Stimulated activated CD8-positive, alpha-beta memory T cell treated with anti-CD3 and anti-CD28 coated beads, Interleukin-15, amount 100 ng/mL, for 24 hours (primary cell): ENCODE measurements around the gene COL26A1.
"Not testable (repeated sequence)": the region's sequence is repeated elsewhere in the genome, so short reads cannot be mapped to it uniquely, and the experiment has no call there.

ENCODE experiments used
- DNase-seq: peaks from one replicate; pipeline ENCODE4 v3.0.0-alpha.2; 2020; ENCODE audit warnings: low read depth

Gene COL26A1

GRCh38 chr7:101496017-101496416 lies 133.3 kb downstream of the COL26A1 start:
- no peak for DNase-seq

- no peak for DNase-seq
These were observed 138.7 kb downstream of the COL26A1 start for GRCh38 chr7:101501351-101501750.

GRCh38 chr7:101502466-101503098 lies 139.9 kb downstream of the COL26A1 start:
- DNase-seq = no peak

GRCh38 chr7:101505510-101505909 lies 142.8 kb downstream of the COL26A1 start:
- not testable (repeated sequence) for DNase-seq

GRCh38 chr7:101506531-101506930 lies 143.9 kb downstream of the COL26A1 start:
- DNase-seq = no peak

- DNase-seq = no peak
These were observed 144.7 kb downstream of the COL26A1 start for GRCh38 chr7:101507327-101507726.

GRCh38 chr7:101507791-101508252 lies 145.1 kb downstream of the COL26A1 start:
- no peak for DNase-seq

GRCh38 chr7:101510297-101510696 lies 147.6 kb downstream of the COL26A1 start:
- DNase-seq = no peak

GRCh38 chr7:101511965-101512364 lies 149.3 kb downstream of the COL26A1 start:
- no peak for DNase-seq

- DNase-seq = no peak
These were observed 154.2 kb downstream of the COL26A1 start for GRCh38 chr7:101516851-101517250.

GRCh38 chr7:101517304-101517703 lies 154.6 kb downstream of the COL26A1 start:
- no peak for DNase-seq

- DNase-seq = no peak
These were observed 155.7 kb downstream of the COL26A1 start for GRCh38 chr7:101518336-101518735.

- DNase-seq = no peak
These were observed 156.8 kb downstream of the COL26A1 start for GRCh38 chr7:101519324-101520023.

- DNase-seq = no peak
These were observed 158.8 kb downstream of the COL26A1 start for GRCh38 chr7:101521430-101521925.

GRCh38 chr7:101522021-101522420 lies 159.3 kb downstream of the COL26A1 start:
- no peak for DNase-seq

- no peak for DNase-seq
These were observed 165.4 kb downstream of the COL26A1 start for GRCh38 chr7:101527844-101528667.

- no peak for DNase-seq
These were observed 166.9 kb downstream of the COL26A1 start for GRCh38 chr7:101529560-101529959.

- no peak for DNase-seq
These were observed 169.2 kb downstream of the COL26A1 start for GRCh38 chr7:101531726-101532357.

- DNase-seq = no peak
These were observed 169.9 kb downstream of the COL26A1 start for GRCh38 chr7:101532400-101533102.

- DNase-seq = no peak
These were observed 170.4 kb downstream of the COL26A1 start for GRCh38 chr7:101533103-101533465.

- no peak for DNase-seq
These were observed 171.5 kb downstream of the COL26A1 start for GRCh38 chr7:101534015-101534803.
